Heart right ventricle (tissue), 16 donors: ENCODE measurements around the gene LEKR1. TPM values are rescaled to one million over a fixed set of nuclear protein-coding genes. Genes with fewer than 3 reads are reported as not detected.

Experiments used
- ATAC-seq, 8 donors: fragments of 200-7000 bp; cut with Tn5 transposase; one replicate each; pipeline ENCODE4 v1.9.1; 2020; ENCODE audit warnings: mild to moderate bottlenecking in 8 of 8, moderate library complexity in 8 of 8, moderate number of reproducible peaks in 1 of 8
- DNase-seq, 2 donors: peaks; one replicate each; pipeline ENCODE4 v3.0.0-alpha.2; 2020
- H3K27ac ChIP-seq, 10 donors: fragments of 200-600 bp; sonication (generic) in 2 of 10; one replicate each; pipeline versions ENCODE4 v1.5.0 to v1.8.0; 2020 to 2022; ENCODE audit warnings: mild to moderate bottlenecking in 3 of 10
- H3K27me3 ChIP-seq, 7 donors: fragments of 200-600 bp; one replicate each; pipeline ENCODE4 v1.8.0; 2021 to 2022; ENCODE audit warnings: mild to moderate bottlenecking in 2 of 7
- H3K36me3 ChIP-seq, 9 donors: fragments of 200-600 bp; sonication (generic) in 1 of 9; one replicate each; pipeline versions ENCODE4 v1.5.0 to v1.8.0; 2020 to 2022; ENCODE audit warnings: mild to moderate bottlenecking in 2 of 9
- H3K4me1 ChIP-seq, 9 donors: fragments of 200-600 bp; sonication (generic) in 1 of 9; one replicate each; pipeline versions ENCODE4 v1.5.0 to v1.8.0; 2020 to 2022; ENCODE audit warnings: mild to moderate bottlenecking in 4 of 9
- H3K4me3 ChIP-seq, 10 donors: fragments of 200-600 bp; sonication (generic) in 2 of 10; one replicate each; pipeline versions ENCODE4 v1.5.0 to v1.8.0; 2020 to 2022; ENCODE audit warnings: mild to moderate bottlenecking in 7 of 10, moderate library complexity in 2 of 10
- H3K9me3 ChIP-seq, 11 donors: fragments of 200-600 bp in 10 of 11; sonication (generic) in 2 of 11; one replicate each; pipeline versions ENCODE4 v1.5.0 to v1.8.0; 2013 to 2022; ENCODE audit warnings: mild to moderate bottlenecking in 2 of 11, control low read depth in 1 of 11, moderate library complexity in 1 of 11
- WGBS, 2 donors: extraction: QIAGEN DNeasy Blood & Tissue Kit; methylation state at CpG; one replicate each; pipeline ENCODE4 v1.1.7; 2013; ENCODE audit warnings: inconsistent platforms in 1 of 2; 5-methylcytosine and 5-hydroxymethylcytosine counted together
- intact Hi-C, 10 donors: fragments of 100-400 bp; cut with DNase I; formaldehyde crosslinking; loops; one replicate each; pipeline versions ENCODE4 v1.11.1 to v1.14.2; 2022
- polyA plus RNA-seq, 2 donors: library from polyadenylated mRNA; stranded (reverse); fragments of 200-250 nt; gene quantifications; one replicate each; pipeline ENCODE4 v1.2.3, GENCODE V29; 2013
- total RNA-seq, 10 donors: library from RNA; stranded (reverse); fragmentation: NEBNext Ultra II Directional in 3 of 10; extraction: Animal tissue kit (Norgen Biotek cat#: 25700) in 3 of 10; gene quantifications; one replicate each; pipeline versions ENCODE4 v1.2.1 to v1.2.4, GENCODE V29; 2021 to 2023
- TF ChIP-seq, protein P1 (sequence below), 9 donors: fragments of 200-600 bp; sonication (generic) in 2 of 9; IDR thresholded peaks; one replicate each; pipeline versions ENCODE4 v1.5.0 to v1.8.0; 2021 to 2022; ENCODE audit warnings: antibody characterized with exemption in 9 of 9, mild to moderate bottlenecking in 5 of 9, moderate library complexity in 1 of 9
- donor health status: Arrhythmogenic right ventricular cardiomyopathy.
- donor health status: ischemic (EF 13 %, LVEDD 7.1; RV severe dilation, severe dysfunction).
- donor health status: healthy with polysubstance abuse.
- donor health status: DM: no; HTN: yes; CAD: no.
- donor health status: DM: no; HTN: no; CAD: no.
- donor health status: ischemic (EF 25% LVEDD 6.9; RV normal size, moderate dysfunction).
- donor health status: ischemic (EF 25% LVEDD 5.7; RV mildly dilated, moderate dysfunction).
- donor health status: healthy.
- donor health status: DM: yes; HTN: yes; CAD: no.
- donor health status: Ischemic cardiomyopathy.
- donor health status: ischemic (EF 35%, LVEDD 5.7; RV mildly dilated, moderate dysfunction).
- donor health status: nonischemic (EF 11% LVEDD 7.7; RV severe dilation, severe dysfunction).
- donor health status: DM: yes; HTN: yes; CAD: no.
- donor health status: PGD.
- donor health status: ischemic (EF 29% LVEDD 5.4; RV normal size, mild dysfunction).
- donor health status: nonischemic (EF 23%, LVEDD 6.1; RV moderate dilation, normal function).

The LEKR1 gene
- total and polyA plus RNA-seq, 12 donors, result 0.17 to 3.0 (median 0.81) TPM

DNA sequence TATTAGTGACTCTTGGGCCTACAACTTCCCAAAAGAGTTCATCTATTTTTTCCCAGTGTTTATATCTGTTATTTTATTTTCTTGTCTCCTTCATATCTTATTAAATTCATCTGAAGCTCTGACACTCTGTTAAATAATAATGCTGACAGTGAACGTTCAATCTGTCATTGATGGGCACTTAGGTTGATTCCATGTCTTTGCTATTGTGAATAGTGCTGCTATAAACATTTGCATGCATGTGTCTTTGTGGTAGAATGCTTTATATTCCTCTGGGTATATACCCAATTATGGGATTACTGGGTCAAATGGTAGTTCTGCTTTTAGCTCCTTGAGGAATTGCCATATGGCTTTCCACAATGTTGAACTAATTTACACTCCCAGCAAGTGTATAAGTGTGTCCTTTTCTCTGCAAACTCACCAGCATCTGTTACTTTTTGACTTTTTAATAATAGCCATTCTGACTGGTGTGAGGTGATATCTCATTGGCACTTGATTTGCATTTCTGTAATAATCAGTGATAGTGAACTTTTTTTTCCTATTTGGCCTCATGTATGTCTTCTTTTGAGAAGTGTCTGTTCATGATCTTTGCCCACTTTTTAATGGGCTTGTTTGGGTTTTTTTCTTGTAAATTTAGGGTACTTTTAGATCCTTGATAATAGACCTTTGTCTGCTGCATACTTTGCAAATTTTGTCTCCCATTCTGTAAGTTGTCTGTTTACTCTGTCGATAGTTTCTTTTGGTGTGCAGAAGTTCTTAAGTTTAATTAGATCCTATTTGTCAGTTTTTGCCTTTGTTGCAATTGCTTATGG is 122.5 kb downstream of the LEKR1 start:
- DNase-seq, result no peak
- WGBS, 2 donors, result 67 to 77% methylated on average over 2 of the region's 2 CpGs
- Histone ChIP-seq H3K27me3 (no peaks in the 10 kb centered on the region), H3K9me3 (no peaks in the 10 kb centered on the region), H3K4me1 (no peaks in the 10 kb centered on the region), H3K4me3 (no peak overlapping the region), H3K36me3 (no peaks in the 10 kb centered on the region), H3K27ac (no peak overlapping the region)
- TF ChIP-seq, protein P1, sequence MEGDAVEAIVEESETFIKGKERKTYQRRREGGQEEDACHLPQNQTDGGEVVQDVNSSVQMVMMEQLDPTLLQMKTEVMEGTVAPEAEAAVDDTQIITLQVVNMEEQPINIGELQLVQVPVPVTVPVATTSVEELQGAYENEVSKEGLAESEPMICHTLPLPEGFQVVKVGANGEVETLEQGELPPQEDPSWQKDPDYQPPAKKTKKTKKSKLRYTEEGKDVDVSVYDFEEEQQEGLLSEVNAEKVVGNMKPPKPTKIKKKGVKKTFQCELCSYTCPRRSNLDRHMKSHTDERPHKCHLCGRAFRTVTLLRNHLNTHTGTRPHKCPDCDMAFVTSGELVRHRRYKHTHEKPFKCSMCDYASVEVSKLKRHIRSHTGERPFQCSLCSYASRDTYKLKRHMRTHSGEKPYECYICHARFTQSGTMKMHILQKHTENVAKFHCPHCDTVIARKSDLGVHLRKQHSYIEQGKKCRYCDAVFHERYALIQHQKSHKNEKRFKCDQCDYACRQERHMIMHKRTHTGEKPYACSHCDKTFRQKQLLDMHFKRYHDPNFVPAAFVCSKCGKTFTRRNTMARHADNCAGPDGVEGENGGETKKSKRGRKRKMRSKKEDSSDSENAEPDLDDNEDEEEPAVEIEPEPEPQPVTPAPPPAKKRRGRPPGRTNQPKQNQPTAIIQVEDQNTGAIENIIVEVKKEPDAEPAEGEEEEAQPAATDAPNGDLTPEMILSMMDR (IDR thresholded peaks at IDR 0.05), result no peak
- intact Hi-C loops, result no loop called here
- ATAC-seq, result no peak

- no peak overlapping the region for H3K4me3 ChIP-seq
- H3K9me3 ChIP-seq, result no peaks in the 10 kb centered on the region
- WGBS, 2 donors, result 47 to 52% methylated on average over 2 of the region's 2 CpGs
- TF ChIP-seq, protein P1 (IDR thresholded peaks at IDR 0.05), result no peak
- no peak overlapping the region for H3K27ac ChIP-seq
- DNase-seq, result no peak
- H3K4me1 ChIP-seq, result no peaks in the 10 kb centered on the region
- intact Hi-C loops, result no loop called here
- H3K27me3 ChIP-seq, result no peaks in the 10 kb centered on the region
- ATAC-seq, result no peak
- no peaks in the 10 kb centered on the region for H3K36me3 ChIP-seq
Observed at GRCh38 chr3:156952011-156952410, 125.9 kb downstream of the LEKR1 start.

DNA sequence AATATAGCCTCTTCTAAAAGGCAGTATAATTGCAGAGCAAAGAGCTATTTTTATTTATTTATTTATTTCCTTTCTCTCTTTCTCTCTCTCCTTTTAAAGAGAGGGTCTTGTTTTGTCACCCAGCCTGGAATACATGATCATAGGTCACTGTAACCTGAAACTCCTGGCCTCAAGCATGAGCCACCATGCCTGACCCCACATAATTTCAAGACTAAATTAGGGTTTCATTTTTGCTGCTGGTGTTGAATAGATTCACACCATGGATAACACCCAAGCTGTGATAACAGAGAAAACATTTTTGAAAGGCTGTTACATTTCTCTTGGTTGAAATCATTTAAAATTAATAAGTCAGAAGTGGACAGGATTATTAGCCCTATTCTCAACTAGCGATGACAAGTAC is 131.6 kb downstream of the LEKR1 start:
- Histone ChIP-seq H3K27me3 (no peaks in the 10 kb centered on the region), H3K4me1 (no peaks in the 10 kb centered on the region), H3K27ac (no peak overlapping the region), H3K4me3 (no peak overlapping the region), H3K36me3 (no peaks in the 10 kb centered on the region), H3K9me3 (no peaks in the 10 kb centered on the region)
- WGBS, 2 donors, result 95 to 98% methylated on average over 1 of the region's 1 CpG
- DNase-seq (no peak), ATAC-seq (no peak)
- intact Hi-C loops, result no loop called here
- TF ChIP-seq, protein P1 (IDR thresholded peaks at IDR 0.05), result no peak

DNA sequence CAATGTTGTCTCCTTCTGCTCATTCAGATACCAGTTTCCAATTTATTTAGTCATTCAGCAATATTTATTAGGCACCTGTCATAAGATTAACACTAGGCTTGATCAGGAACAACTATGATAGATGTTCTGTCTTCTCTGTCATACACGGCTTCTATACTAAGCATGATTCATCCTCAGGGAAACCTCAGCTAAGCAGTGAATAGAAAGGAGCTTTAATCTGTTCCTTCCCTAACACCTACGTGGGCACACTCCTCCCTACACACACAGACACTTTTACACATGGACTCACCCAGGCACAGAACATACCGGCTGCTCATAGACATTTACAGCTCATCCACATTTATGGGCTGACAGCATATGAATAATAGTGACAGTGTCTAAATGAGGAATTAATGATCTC is 136.9 kb downstream of the LEKR1 start:
- Histone ChIP-seq H3K36me3 (no peaks in the 10 kb centered on the region), H3K9me3 (no peaks in the 10 kb centered on the region), H3K4me3 (no peak overlapping the region), H3K27me3 (no peaks in the 10 kb centered on the region), H3K27ac (no peak overlapping the region), H3K4me1 (no peaks in the 10 kb centered on the region)
- intact Hi-C loops, result no loop called here
- ATAC-seq, result no peak
- TF ChIP-seq, protein P1 (IDR thresholded peaks at IDR 0.05), result no peak
- WGBS, 2 donors, result 64 to 76% methylated on average over 3 of the region's 3 CpGs
- DNase-seq, result no peak
